Measurements from ENCODE around the gene AFAP1. TPM values are rescaled to one million over a fixed set of nuclear protein-coding genes. Genes with fewer than 3 reads are reported as not detected.
A peak's percentile ranks its signal among the peaks of the same experiment; 100 is the strongest.

AFAP1 gene
- total RNA-seq, 2 donors from 2014 or later, result 7.2 to 9.1 TPM

- Mint-ChIP-seq H3K27ac (no peak overlapping the region), H3K9me3 (no peaks in the 10 kb centered on the region), H3K4me1 (ENCODE audit: low read depth in 2 of 2) (no peaks in the 10 kb centered on the region), H3K4me3 (no peak overlapping the region), H3K36me3 (no peaks in the 10 kb centered on the region), H3K27me3 (no peaks in the 10 kb centered on the region)
- no peak for DNase-seq (ENCODE audit: low spot score)
- ATAC-seq, result no peak
Measured at GRCh38 chr4:7735961-7736360, 203.7 kb downstream of the AFAP1 start.

GRCh38 chr4:7735395-7735794 lies 204.3 kb downstream of the AFAP1 start:
- Mint-ChIP-seq H3K9me3 (no peaks in the 10 kb centered on the region), H3K4me3 (no peak overlapping the region), H3K36me3 (no peaks in the 10 kb centered on the region), H3K4me1 (ENCODE audit: low read depth in 2 of 2) (no peaks in the 10 kb centered on the region), H3K27me3 (peaks cover 0 to 2% of the 10 kb centered on the region in 2 donors), H3K27ac (no peak overlapping the region)
- no peak for DNase-seq (ENCODE audit: low spot score)
- no peak for ATAC-seq

- no peak for DNase-seq (ENCODE audit: low spot score)
- H3K36me3 Mint-ChIP-seq, result no peaks in the 10 kb centered on the region
- H3K27ac Mint-ChIP-seq, result no peak overlapping the region
- no peaks in the 10 kb centered on the region for H3K4me1 Mint-ChIP-seq (ENCODE audit: low read depth in 2 of 2)
- peaks cover 0 to 2% of the 10 kb centered on the region in 2 donors for H3K27me3 Mint-ChIP-seq
- H3K4me3 Mint-ChIP-seq, result no peak overlapping the region
- H3K9me3 Mint-ChIP-seq, result no peaks in the 10 kb centered on the region
- ATAC-seq, result no peak
Measured at GRCh38 chr4:7734651-7735260, 204.9 kb downstream of the AFAP1 start.

- H3K27ac Mint-ChIP-seq, result no peak overlapping the region
Measured at GRCh38 chr4:7733801-7734650, 205.6 kb downstream of the AFAP1 start.

GRCh38 chr4:7733201-7733600 lies 206.5 kb downstream of the AFAP1 start:
- Mint-ChIP-seq H3K36me3 (no peaks in the 10 kb centered on the region), H3K27ac (no peak overlapping the region), H3K27me3 (peaks cover 0 to 2% of the 10 kb centered on the region in 2 donors), H3K4me3 (no peak overlapping the region), H3K4me1 (ENCODE audit: low read depth in 2 of 2) (no peaks in the 10 kb centered on the region), H3K9me3 (no peaks in the 10 kb centered on the region)
- DNase-seq (ENCODE audit: low spot score) (no peak), ATAC-seq (no peak)

More at GRCh38 chr4:7733801-7734650, 205.6 kb downstream of the AFAP1 start:
- Mint-ChIP-seq H3K36me3 (no peaks in the 10 kb centered on the region), H3K27me3 (peaks cover 0 to 2% of the 10 kb centered on the region in 2 donors), H3K4me3 (no peak overlapping the region), H3K9me3 (no peaks in the 10 kb centered on the region), H3K4me1 (ENCODE audit: low read depth in 2 of 2) (no peaks in the 10 kb centered on the region)
- DNase-seq (ENCODE audit: low spot score), result no peak
- no peak for ATAC-seq

GRCh38 chr4:7732263-7732662 lies 207.4 kb downstream of the AFAP1 start:
- DNase-seq (ENCODE audit: low spot score), result no peak
- H3K9me3 Mint-ChIP-seq, result no peaks in the 10 kb centered on the region
- no peak for ATAC-seq
- H3K27me3 Mint-ChIP-seq, result peaks cover 0 to 2% of the 10 kb centered on the region in 2 donors
- no peaks in the 10 kb centered on the region for H3K4me1 Mint-ChIP-seq (ENCODE audit: low read depth in 2 of 2)
- no peak overlapping the region for H3K27ac Mint-ChIP-seq
- no peaks in the 10 kb centered on the region for H3K36me3 Mint-ChIP-seq
- no peak overlapping the region for H3K4me3 Mint-ChIP-seq

- H3K36me3 Mint-ChIP-seq, result no peaks in the 10 kb centered on the region
- no peaks in the 10 kb centered on the region for H3K9me3 Mint-ChIP-seq
- H3K27me3 Mint-ChIP-seq, result peaks cover 0 to 2% of the 10 kb centered on the region in 2 donors
- H3K27ac Mint-ChIP-seq, result no peak overlapping the region
- no peaks in the 10 kb centered on the region for H3K4me1 Mint-ChIP-seq (ENCODE audit: low read depth in 2 of 2)
- H3K4me3 Mint-ChIP-seq, result no peak overlapping the region
- ATAC-seq, result no peak
- no peak for DNase-seq (ENCODE audit: low spot score)
Measured at GRCh38 chr4:7731437-7731836, 208.2 kb downstream of the AFAP1 start.

- Mint-ChIP-seq H3K4me1 (ENCODE audit: low read depth in 2 of 2) (peaks cover 4 to 9% of the 10 kb centered on the region in 2 donors), H3K27me3 (peaks cover 0 to 2% of the 10 kb centered on the region in 2 donors), H3K4me3 (no peak overlapping the region), H3K36me3 (no peaks in the 10 kb centered on the region), H3K27ac (no peak overlapping the region), H3K9me3 (peaks cover 10% of the 10 kb centered on the region)
- ATAC-seq, result no peak
- DNase-seq (ENCODE audit: low spot score), result no peak
Measured at GRCh38 chr4:7727749-7728148, 211.9 kb downstream of the AFAP1 start.

GRCh38 chr4:7726665-7727413 lies 212.8 kb downstream of the AFAP1 start:
- Mint-ChIP-seq H3K27me3 (peaks cover 0 to 7% of the 10 kb centered on the region in 2 donors), H3K27ac (no peak overlapping the region), H3K4me1 (ENCODE audit: low read depth in 2 of 2) (peaks cover 4 to 13% of the 10 kb centered on the region in 2 donors), H3K4me3 (no peak overlapping the region), H3K36me3 (no peaks in the 10 kb centered on the region), H3K9me3 (peaks cover 10% of the 10 kb centered on the region)
- DNase-seq (ENCODE audit: low spot score) (no peak), ATAC-seq (no peak)

- H3K27me3 Mint-ChIP-seq, result peaks cover 0 to 7% of the 10 kb centered on the region in 2 donors
- ATAC-seq, result no peak
- DNase-seq (ENCODE audit: low spot score), result no peak
- H3K27ac Mint-ChIP-seq, result no peak overlapping the region
- H3K9me3 Mint-ChIP-seq, result peaks cover 10% of the 10 kb centered on the region
- H3K4me3 Mint-ChIP-seq, result no peak overlapping the region
- H3K4me1 Mint-ChIP-seq (ENCODE audit: low read depth in 2 of 2), result peaks cover 4 to 13% of the 10 kb centered on the region in 2 donors
- H3K36me3 Mint-ChIP-seq, result no peaks in the 10 kb centered on the region
Measured at GRCh38 chr4:7725951-7726350, 213.7 kb downstream of the AFAP1 start.

- DNase-seq (ENCODE audit: low spot score) (no peak), ATAC-seq (no peak)
- Mint-ChIP-seq H3K4me3 (no peak overlapping the region), H3K9me3 (peaks cover 10% of the 10 kb centered on the region), H3K27me3 (peaks cover 12% of the 10 kb centered on the region in 2 donors), H3K4me1 (ENCODE audit: low read depth in 2 of 2) (peaks cover 4 to 13% of the 10 kb centered on the region in 2 donors), H3K27ac (peak overlapping the region in 1 of 2 donors; percentile 13), H3K36me3 (no peaks in the 10 kb centered on the region)
Measured at GRCh38 chr4:7723625-7724024, 216.0 kb downstream of the AFAP1 start.

GRCh38 chr4:7722766-7723387 lies 216.8 kb downstream of the AFAP1 start:
- ATAC-seq (no peak), DNase-seq (ENCODE audit: low spot score) (no peak)
- no peak overlapping the region for H3K27ac Mint-ChIP-seq
- peaks cover 7 to 17% of the 10 kb centered on the region in 2 donors for H3K4me1 Mint-ChIP-seq (ENCODE audit: low read depth in 2 of 2)
- no peak overlapping the region for H3K4me3 Mint-ChIP-seq
- peaks cover 10% of the 10 kb centered on the region for H3K9me3 Mint-ChIP-seq
- H3K27me3 Mint-ChIP-seq, result peaks cover 12% of the 10 kb centered on the region in 2 donors
- no peaks in the 10 kb centered on the region for H3K36me3 Mint-ChIP-seq

- no peak for DNase-seq (ENCODE audit: low spot score)
- Mint-ChIP-seq H3K36me3 (no peaks in the 10 kb centered on the region), H3K9me3 (peaks cover 10% of the 10 kb centered on the region)
Measured at GRCh38 chr4:7721984-7722551, 217.6 kb downstream of the AFAP1 start.

More at GRCh38 chr4:7721984-7722551, 217.6 kb downstream of the AFAP1 start:
- Mint-ChIP-seq H3K27me3 (peaks cover 12 to 14% of the 10 kb centered on the region in 2 donors), H3K4me3 (no peak overlapping the region), H3K4me1 (ENCODE audit: low read depth in 2 of 2) (peaks cover 8 to 17% of the 10 kb centered on the region in 2 donors), H3K27ac (no peak overlapping the region)
- no peak for ATAC-seq
